IPS-20b (cell line): ENCODE data around the gene CHD2.

Experiments
- H3K27ac ChIP-seq: one replicate; pipeline ENCODE4 v1.5.1; 2013; ENCODE audit warnings: low read length
- H3K27me3 ChIP-seq: 2 replicates; pipeline ENCODE4 v1.6.1; 2013; ENCODE audit warnings: mild to moderate bottlenecking, low read length, inconsistent platforms; ENCODE audit not compliant: insufficient read depth
- H3K36me3 ChIP-seq: 2 replicates; pipeline ENCODE4 v1.6.1; 2013; ENCODE audit warnings: low read depth, mild to moderate bottlenecking, inconsistent platforms, low read length, moderate library complexity; ENCODE audit not compliant: insufficient read depth
- H3K4me1 ChIP-seq: 2 replicates; pipeline ENCODE4 v1.6.1; 2013; ENCODE audit warnings: mild to moderate bottlenecking, control low read depth, inconsistent platforms, low read length, moderate library complexity; ENCODE audit not compliant: insufficient read depth
- H3K4me3 ChIP-seq: 2 replicates; pipeline ENCODE4 v1.5.1; 2013; ENCODE audit warnings: mild to moderate bottlenecking, low read length, inconsistent platforms
- H3K9ac ChIP-seq: 2 replicates; pipeline ENCODE4 v1.6.1; 2013; ENCODE audit warnings: low read depth, mild to moderate bottlenecking, inconsistent platforms, low read length, moderate library complexity
- H3K9me3 ChIP-seq: 2 replicates; pipeline ENCODE4 v1.6.1; 2013; ENCODE audit warnings: mild to moderate bottlenecking, low read depth, low read length, inconsistent platforms; ENCODE audit not compliant: insufficient read depth

The CHD2 gene

DNA sequence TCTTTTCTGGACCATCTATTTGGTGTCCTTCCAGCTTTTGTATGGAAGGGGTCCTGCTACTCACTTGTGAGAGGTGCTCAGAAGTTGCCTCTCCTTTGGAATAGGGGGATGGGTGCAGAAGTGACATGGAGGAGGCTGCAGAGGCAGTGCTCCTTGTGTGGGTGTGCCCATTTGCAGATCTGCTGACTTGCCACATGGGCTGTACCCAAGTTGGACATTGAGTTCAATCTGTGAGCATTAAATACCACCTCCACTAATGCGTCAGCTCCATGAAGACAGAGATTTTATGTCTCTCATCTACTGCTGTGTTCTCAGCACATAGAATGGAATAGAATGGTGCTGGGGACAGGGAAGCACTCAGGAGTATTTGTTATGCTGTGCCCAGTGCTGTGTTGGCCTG, 112.7 kb downstream of the CHD2 start:
- no peaks in the 10 kb centered on the region for H3K4me1 ChIP-seq
- no peaks in the 10 kb centered on the region for H3K27me3 ChIP-seq
- H3K9ac ChIP-seq: no peak overlapping the region
- H3K36me3 ChIP-seq: peaks cover 98% of the 10 kb centered on the region
- no peak overlapping the region for H3K4me3 ChIP-seq
- no peak overlapping the region for H3K27ac ChIP-seq
- H3K9me3 ChIP-seq: no peaks in the 10 kb centered on the region

DNA sequence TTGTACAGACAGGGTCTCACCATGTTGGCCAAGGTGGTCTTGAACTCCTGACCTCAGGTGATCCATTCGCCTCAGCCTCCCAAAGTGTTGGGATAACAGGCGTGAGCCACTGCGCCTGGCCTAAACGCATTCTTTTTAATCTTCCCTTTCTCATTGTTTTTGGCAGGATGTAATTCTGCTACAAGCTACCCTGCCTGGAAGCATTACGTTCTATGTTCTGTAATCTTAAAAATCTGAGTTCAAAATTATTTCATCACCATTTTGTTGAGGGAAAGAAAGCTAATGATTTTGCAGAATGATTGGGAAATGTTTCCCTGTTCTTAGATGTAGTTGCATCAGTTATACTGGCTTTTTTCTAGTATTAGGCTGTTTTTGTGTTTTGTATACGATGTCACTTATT, 117.4 kb downstream of the CHD2 start:
- H3K9ac ChIP-seq: no peak overlapping the region
- H3K27ac ChIP-seq: no peak overlapping the region
- no peak overlapping the region for H3K4me3 ChIP-seq
- peaks cover 98% of the 10 kb centered on the region for H3K36me3 ChIP-seq
- H3K9me3 ChIP-seq: no peaks in the 10 kb centered on the region
- no peaks in the 10 kb centered on the region for H3K27me3 ChIP-seq
- H3K4me1 ChIP-seq: no peaks in the 10 kb centered on the region

GRCh38 chr15:93018574-93018973, 118.5 kb downstream of the CHD2 start:
- no peaks in the 10 kb centered on the region for H3K27me3 ChIP-seq
- no peak overlapping the region for H3K27ac ChIP-seq
- H3K4me3 ChIP-seq: no peak overlapping the region
- peaks cover 98% of the 10 kb centered on the region for H3K36me3 ChIP-seq
- H3K9ac ChIP-seq: no peak overlapping the region
- H3K9me3 ChIP-seq: no peaks in the 10 kb centered on the region
- no peaks in the 10 kb centered on the region for H3K4me1 ChIP-seq

GRCh38 chr15:93019090-93019489, 119.0 kb downstream of the CHD2 start:
- Histone ChIP-seq H3K27me3 (no peaks in the 10 kb centered on the region), H3K36me3 (peaks cover 98% of the 10 kb centered on the region)

DNA sequence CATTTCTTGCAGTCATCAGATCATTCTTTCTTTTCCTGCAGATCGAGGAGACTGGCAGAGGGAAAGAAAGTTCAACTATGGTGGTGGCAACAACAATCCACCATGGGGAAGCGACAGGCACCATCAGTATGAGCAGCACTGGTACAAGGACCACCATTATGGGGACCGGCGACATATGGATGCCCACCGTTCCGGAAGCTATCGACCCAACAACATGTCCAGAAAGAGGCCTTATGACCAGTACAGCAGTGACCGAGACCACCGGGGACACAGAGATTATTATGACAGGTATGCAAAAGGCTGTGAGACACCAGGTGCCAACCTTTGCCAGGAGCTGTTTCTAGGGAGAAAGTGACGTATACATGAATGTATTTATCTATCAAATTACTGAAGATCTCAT, 119.8 kb downstream of the CHD2 start:
- Histone ChIP-seq H3K27me3 (no peaks in the 10 kb centered on the region), H3K27ac (no peak overlapping the region), H3K36me3 (peaks cover 98% of the 10 kb centered on the region), H3K4me1 (no peaks in the 10 kb centered on the region), H3K4me3 (no peak overlapping the region), H3K9ac (no peak overlapping the region), H3K9me3 (no peaks in the 10 kb centered on the region)

More at GRCh38 chr15:93019090-93019489, 119.0 kb downstream of the CHD2 start:
- Histone ChIP-seq H3K9me3 (no peaks in the 10 kb centered on the region), H3K4me3 (no peak overlapping the region), H3K4me1 (no peaks in the 10 kb centered on the region), H3K9ac (no peak overlapping the region), H3K27ac (no peak overlapping the region)

- H3K4me3 ChIP-seq: no peak overlapping the region
- peaks cover 98% of the 10 kb centered on the region for H3K36me3 ChIP-seq
- no peaks in the 10 kb centered on the region for H3K4me1 ChIP-seq
- H3K27ac ChIP-seq: no peak overlapping the region
- no peak overlapping the region for H3K9ac ChIP-seq
- H3K27me3 ChIP-seq: no peaks in the 10 kb centered on the region
- no peaks in the 10 kb centered on the region for H3K9me3 ChIP-seq
Observed at GRCh38 chr15:93020976-93021772, 121.0 kb downstream of the CHD2 start.

DNA sequence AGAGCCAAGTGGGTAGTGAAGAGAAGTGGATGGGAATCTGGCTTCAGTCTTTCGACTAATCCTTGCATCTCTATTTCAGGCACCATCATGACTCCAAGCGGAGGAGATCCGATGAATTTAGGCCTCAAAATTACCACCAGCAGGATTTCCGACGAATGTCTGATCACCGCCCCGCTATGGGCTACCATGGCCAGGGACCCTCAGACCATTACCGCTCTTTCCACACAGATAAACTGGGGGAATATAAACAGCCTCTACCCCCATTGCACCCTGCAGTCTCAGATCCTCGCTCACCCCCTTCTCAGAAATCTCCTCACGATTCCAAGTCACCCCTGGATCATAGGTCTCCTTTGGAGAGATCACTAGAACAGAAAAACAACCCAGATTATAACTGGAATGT, 124.2 kb downstream of the CHD2 start:
- Histone ChIP-seq H3K36me3 (peaks cover 88% of the 10 kb centered on the region), H3K4me1 (no peaks in the 10 kb centered on the region), H3K27me3 (no peaks in the 10 kb centered on the region)

DNA sequence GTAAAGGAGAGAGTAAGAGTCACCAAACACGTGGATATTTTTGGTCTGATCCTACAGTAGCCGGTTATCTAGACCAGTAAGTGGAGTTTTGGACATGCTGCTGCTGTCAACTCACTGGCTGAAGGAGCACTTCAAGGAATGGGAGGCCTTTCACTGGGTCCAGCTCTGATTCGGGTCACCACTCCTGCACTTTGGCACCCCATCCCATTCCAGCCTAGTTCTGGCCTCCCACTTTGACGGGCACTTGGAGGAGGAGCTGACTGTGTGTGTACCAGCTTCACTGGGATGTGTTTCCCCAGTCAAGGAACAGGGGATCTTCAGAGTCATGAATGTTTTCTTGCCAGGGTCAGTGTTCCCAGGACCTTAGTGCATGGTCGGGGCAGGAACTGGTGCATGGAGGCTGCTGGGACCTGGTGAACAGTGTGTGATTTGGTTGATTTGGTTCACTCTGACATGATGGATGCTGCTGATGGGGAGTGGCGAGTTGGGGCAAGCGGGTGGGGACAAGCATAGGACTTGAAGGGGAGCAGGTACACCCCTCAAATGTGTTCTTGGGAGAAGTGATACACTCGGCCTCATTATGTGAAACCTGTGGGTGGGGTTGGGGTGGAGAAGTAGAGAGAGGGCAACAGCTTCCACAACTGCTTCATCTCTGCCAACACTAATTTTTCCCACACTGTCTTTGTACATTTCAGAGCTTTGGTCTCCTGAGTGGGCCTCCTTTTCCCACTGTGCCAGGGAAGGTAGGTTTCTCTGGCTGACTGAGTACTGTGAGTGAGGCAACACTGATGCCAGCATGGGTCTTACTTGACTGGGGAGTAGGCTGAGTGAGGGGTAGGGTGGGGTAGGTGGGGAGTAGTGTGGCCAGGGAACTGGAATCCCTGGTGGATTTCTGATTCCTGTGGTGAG, 124.8 kb downstream of the CHD2 start:
- Histone ChIP-seq H3K36me3 (peaks cover 81% of the 10 kb centered on the region), H3K27ac (no peak overlapping the region)

More for the DNA sequence above, 124.2 kb downstream of the CHD2 start:
- Histone ChIP-seq H3K9ac (no peak overlapping the region), H3K27ac (no peak overlapping the region), H3K4me3 (no peak overlapping the region), H3K9me3 (no peaks in the 10 kb centered on the region)

GRCh38 chr15:93025625-93025982, 125.5 kb downstream of the CHD2 start:
- Histone ChIP-seq H3K36me3 (peaks cover 75% of the 10 kb centered on the region), H3K4me3 (no peak overlapping the region), H3K9ac (no peak overlapping the region), H3K4me1 (no peaks in the 10 kb centered on the region), H3K27me3 (no peaks in the 10 kb centered on the region), H3K27ac (no peak overlapping the region), H3K9me3 (no peaks in the 10 kb centered on the region)

More for the DNA sequence above, 124.8 kb downstream of the CHD2 start:
- Histone ChIP-seq H3K27me3 (no peaks in the 10 kb centered on the region), H3K9me3 (no peaks in the 10 kb centered on the region), H3K4me1 (no peaks in the 10 kb centered on the region), H3K4me3 (no peak overlapping the region), H3K9ac (no peak overlapping the region)

DNA sequence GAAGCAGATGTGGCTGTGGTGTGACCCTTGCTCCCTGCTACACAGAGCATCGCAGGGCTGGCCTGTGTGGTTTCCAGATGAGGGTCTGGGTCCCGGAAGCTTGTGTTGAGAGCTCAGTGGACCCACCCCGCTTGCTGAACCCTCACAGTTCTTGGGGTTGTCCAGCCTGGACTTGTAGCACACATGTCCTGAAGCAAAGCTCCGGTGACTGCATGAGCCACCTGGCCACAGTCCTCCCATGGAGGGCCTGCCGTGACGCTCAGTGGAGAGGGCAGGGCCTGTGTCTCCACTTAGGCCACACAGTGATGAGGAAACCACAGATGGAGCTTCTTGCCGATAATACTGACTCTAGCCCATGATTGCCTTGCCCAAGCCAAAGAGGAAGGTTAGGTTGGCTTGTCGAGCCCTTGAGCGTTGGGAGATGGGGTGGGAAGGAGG, 126.3 kb downstream of the CHD2 start:
- no peaks in the 10 kb centered on the region for H3K27me3 ChIP-seq
- H3K4me3 ChIP-seq: no peak overlapping the region
- H3K9ac ChIP-seq: no peak overlapping the region
- H3K4me1 ChIP-seq: no peaks in the 10 kb centered on the region
- H3K27ac ChIP-seq: no peak overlapping the region
- no peaks in the 10 kb centered on the region for H3K9me3 ChIP-seq
- H3K36me3 ChIP-seq: peaks cover 67% of the 10 kb centered on the region

GRCh38 chr15:93027413-93027812, 127.3 kb downstream of the CHD2 start:
- Histone ChIP-seq H3K27me3 (no peaks in the 10 kb centered on the region), H3K4me1 (no peaks in the 10 kb centered on the region), H3K9me3 (no peaks in the 10 kb centered on the region), H3K27ac (no peak overlapping the region), H3K36me3 (peaks cover 57% of the 10 kb centered on the region), H3K4me3 (no peak overlapping the region), H3K9ac (no peak overlapping the region)
